GM18498 (cell line): Measurements from ENCODE around the gene SOCS4.

Experiments used
- ATAC-seq: cut with Tn5 transposase; IDR thresholded peaks from one replicate; pipeline ENCODE4 v1.9.1; 2021; ENCODE audit warnings: mild to moderate bottlenecking, moderate library complexity; ENCODE audit not compliant: unreplicated experiment

The SOCS4 gene

DNA sequence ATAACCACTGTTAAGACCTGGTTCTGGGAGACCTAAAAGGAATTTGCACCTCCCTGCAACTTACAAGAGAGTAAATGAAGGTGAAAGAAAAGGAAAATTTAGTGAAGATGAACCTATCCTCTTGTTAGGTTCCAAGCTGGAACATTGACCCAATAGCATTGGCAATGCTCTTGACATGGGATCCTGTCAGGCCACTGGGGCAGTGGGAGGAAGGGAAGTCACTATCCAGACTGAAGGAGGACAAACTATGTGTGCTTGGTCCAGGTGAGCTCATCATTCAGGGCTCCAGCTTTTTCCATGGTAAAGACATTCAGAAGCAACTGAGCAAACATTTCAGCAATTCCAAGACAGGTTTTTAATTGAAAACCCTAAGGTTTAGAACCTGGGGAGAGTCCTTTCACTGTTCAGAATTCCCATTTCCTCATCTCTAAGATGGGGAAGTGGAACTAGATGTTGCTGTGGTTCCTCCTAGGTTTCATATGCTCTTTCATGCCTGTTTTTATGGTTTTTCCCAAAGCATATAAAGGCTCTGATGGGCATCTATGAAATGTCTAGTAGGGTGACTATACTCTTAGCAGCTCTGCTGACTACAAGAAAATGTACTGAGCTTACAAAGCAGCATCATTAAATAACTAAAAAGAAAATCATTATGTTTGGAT is 57.5 kb downstream of the SOCS4 start:
- no peak for ATAC-seq

DNA sequence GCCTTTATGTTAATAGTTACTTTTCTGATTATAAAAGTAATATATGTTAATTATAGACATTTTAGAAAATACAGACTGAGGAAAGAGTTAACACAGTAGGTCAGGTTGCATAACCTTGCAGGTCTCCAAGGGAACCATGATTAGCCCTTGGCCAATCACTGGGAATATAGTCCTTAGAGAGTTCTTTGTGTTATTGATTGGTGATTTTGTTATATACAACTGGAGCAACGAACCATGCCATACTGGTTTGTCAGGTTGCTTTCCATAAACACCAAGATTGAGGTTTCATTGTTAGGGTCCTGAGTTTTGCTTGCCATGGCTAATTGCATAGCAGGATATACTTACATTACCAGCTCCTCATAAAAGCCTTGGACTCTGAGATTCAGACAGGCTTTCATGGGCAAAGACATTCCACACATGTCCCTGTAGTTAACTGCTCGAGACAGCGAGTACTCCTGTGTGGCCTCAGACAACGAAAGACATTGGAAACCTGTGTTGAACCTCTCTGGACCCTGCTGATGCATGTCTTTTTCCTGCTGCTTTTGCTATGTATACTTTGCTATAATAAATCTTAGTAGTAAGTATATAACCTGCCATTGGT is 58.1 kb downstream of the SOCS4 start:
- no peak for ATAC-seq

DNA sequence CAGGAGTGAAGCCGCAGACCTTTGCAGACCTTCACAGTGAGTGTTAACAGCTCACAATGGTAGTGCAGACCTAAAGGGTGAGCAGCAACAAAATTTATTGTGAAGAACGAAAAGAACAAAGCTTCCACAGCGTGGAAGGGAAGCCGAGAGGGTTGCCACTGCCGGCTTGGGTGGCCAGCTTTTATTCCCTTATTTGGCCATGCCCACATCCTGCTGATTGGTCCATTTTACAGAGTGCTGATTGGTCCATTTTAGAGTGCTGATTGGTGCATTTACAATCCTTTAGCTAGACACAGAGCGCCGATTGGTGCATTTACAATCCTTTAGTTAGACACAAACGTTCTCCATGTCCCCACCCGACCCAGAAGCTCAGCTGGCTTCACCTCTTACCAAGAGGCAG is 59.9 kb downstream of the SOCS4 start:
- ATAC-seq = no peak

DNA sequence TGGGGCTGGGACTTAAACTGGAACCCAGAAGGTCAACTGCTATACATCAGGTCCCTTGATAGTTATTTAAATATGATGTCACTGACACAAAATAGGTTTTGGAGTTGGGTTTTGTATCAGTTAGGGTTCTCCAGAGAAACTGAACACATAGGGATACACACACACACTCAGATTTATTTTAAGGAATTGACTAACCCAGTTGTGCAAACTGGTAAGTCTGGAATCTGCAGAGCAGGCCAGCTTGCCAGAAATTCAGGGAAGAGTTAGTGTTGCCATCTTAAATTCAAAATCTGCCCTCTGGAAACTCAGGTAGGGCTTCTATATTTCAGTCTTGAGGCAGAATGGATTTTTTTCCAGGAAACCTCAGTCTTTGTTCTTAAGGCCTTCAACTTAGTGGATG is 61.3 kb downstream of the SOCS4 start:
- ATAC-seq = no peak

DNA sequence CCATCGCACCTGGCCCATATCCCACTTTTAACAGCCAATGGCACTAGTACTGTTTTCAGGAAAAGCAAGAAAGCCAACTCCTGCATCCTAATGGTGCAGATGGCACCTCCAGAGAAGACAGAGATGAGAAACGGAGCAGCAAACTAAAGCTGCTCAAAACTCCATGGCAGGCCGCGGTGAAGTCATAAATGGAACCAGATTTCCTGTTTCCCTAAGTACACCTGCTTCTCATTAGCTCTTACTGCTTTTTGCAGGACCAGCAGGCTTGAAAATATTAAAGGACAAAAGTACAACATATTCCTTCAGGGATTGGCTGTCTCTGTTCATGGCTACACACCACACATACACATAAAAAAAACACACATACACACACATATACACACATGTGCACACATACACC is 65.3 kb downstream of the SOCS4 start:
- ATAC-seq = no peak

DNA sequence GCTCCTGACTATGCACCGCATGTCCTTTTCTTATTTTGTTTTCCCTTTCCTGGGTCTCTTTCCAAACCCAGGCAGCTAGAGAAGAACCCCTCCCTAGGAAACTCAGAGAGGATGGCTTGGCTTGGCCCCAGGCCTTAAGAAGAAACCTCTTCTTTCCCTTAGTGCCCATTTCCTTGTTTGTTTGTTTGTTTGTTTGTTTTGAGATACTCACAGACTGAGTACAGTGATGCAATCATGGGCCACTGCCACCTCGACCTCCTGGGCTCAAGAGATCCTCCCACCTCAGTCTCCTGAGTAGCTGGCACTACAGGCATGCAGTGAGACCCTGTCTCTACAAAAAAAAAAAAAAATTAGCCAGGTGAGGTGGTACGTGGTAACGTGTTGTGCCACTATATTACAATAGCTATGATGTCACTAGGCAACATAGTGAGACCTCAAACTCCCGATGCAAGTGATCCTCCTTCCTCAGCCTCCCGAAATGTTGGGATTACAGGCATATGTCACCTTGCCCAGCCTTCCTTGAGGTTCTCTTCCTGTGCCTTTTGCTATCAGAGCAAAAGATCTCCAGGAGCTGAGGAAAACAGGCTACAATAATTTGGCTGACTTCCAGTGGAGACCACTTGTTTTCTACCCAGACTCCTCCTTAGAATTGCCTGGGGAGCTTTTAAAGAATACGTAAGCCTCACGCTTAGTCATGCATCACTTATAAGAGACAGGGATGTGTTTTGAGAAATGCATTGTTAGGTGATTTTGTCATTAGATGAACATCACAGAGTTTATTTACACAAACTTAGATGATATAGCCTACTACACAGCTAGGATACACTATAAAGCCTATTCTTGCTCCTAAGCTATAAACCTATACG is 67.5 kb downstream of the SOCS4 start:
- no peak for ATAC-seq

DNA sequence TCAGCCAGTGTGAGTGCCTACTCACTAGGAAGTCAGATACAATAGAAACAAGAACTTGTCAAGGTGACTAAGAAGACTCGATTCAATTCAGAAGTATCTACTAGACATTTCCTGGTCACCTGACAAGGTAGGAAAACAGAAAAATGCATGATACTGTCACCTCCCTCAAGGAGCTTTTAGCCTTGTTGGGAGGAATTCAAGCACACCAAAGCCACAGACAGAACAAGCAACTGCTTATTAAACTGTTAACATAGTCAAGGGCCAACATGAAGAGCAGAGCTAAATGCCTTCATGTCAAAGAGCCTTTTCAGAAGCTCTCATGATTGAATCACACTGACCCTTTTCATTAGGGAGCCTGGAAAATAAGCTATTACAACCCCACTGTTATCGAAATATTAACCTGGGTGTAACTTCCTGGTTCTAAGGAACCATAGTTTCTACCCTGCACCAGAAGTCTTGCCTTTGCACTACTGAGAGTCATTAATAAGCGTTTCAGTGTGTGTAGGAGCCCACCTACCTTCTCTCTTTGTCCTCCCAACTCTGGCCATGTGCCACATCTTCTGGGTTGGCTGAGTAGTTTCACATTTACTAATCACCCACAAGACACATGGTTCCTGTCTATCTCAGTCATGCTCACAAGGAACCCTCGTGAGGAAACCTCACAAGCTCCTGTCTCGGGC is 71.0 kb downstream of the SOCS4 start:
- peak; percentile 67 for ATAC-seq

DNA sequence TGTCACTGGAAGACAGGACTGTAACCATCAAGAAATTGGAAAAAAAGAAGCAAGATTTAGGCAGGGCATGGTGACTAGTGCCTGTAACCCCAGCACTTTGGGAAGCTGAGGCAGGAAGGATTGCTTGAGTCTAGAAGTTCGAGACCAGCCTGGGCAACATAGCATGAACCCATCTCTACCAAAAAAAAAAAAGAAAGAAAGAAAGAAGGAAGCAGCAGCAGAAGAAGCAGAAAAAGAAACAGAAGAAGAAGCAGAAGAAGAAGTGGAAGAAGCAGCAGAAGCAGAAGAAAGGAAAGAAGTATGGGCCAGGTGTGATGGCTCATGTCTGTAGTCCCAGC is 71.5 kb downstream of the SOCS4 start:
- ATAC-seq = no peak
